PC-9 (cell line): ENCODE data around the gene PPP2R2C. TPM values are rescaled to one million over a fixed set of nuclear protein-coding genes. Genes with fewer than 3 reads are reported as not detected.

Source experiments
- BruUV-seq: library from RNA; stranded (reverse); fragments of 400-500 nt; replicated peaks from 2 replicates; lab custom pipeline; 2021; lab: Mats Ljungman, UMichigan
- CTCF ChIA-PET: fragments of 300-600 bp; sonication (Branson Sonifier 250); formaldehyde crosslinking; loops from one replicate; lab custom pipeline; 2022; ENCODE audit warnings: antibody characterized with exemption; lab: Charles Lee
- POLR2A ChIA-PET: fragments of 300-600 bp; sonication (Branson Sonifier 250); formaldehyde crosslinking; loops from one replicate; lab custom pipeline; 2022; ENCODE audit warnings: antibody characterized with exemption; ENCODE audit not compliant: unreplicated experiment; lab: Charles Lee
- DNase-seq, 2 experiments: peaks; one replicate each; pipeline versions ENCODE4 v3.0.0 to v3.0.0-alpha.2; 2015 to 2022; ENCODE audit warnings: mixed read lengths in 1 of 2
- H2AFZ ChIP-seq: fragments of 200-600 bp; sonication (generic); 2 replicates; pipeline ENCODE4 v1.8.1; 2017; ENCODE audit warnings: antibody characterized with exemption
- H3F3A ChIP-seq: fragments of 200-600 bp; sonication (generic); 2 replicates; pipeline ENCODE4 v1.8.1; 2017; ENCODE audit warnings: antibody characterized with exemption, mild to moderate bottlenecking, low read depth; ENCODE audit not compliant: insufficient read depth
- H3K27ac ChIP-seq: fragments of 200-600 bp; sonication (generic); 2 replicates; pipeline ENCODE4 v1.6.1; 2016; ENCODE audit warnings: mixed run types
- H3K27me3 ChIP-seq: fragments of 200-600 bp; sonication (generic); 2 replicates; pipeline ENCODE4 v1.6.1; 2016; ENCODE audit warnings: low read depth, mixed run types; ENCODE audit not compliant: insufficient read depth
- H3K36me3 ChIP-seq: fragments of 200-600 bp; sonication (generic); 2 replicates; pipeline ENCODE4 v1.6.1; 2016; ENCODE audit warnings: low read depth, mixed run types
- H3K4me1 ChIP-seq: fragments of 200-600 bp; sonication (generic); replicated peaks from 2 replicates; pipeline ENCODE4 v1.6.1; 2016; ENCODE audit warnings: mixed run types; ENCODE audit not compliant: insufficient read depth
- H3K4me2 ChIP-seq: fragments of 200-600 bp; sonication (generic); 2 replicates; pipeline ENCODE4 v1.6.1; 2017; ENCODE audit warnings: mixed run types
- H3K4me3 ChIP-seq: fragments of 200-600 bp; sonication (generic); 2 replicates; pipeline ENCODE4 v1.6.1; 2016; ENCODE audit warnings: mixed run types
- H3K79me2 ChIP-seq: fragments of 200-600 bp; sonication (generic); 2 replicates; pipeline ENCODE4 v1.6.1; 2017; ENCODE audit warnings: low read depth, mixed run types
- H3K9me2 ChIP-seq: fragments of 200-600 bp; sonication (generic); 2 replicates; pipeline ENCODE4 v1.8.1; 2017; ENCODE audit warnings: mild to moderate bottlenecking; ENCODE audit not compliant: insufficient read depth
- H3K9me3 ChIP-seq: fragments of 200-600 bp; sonication (generic); 2 replicates; pipeline ENCODE4 v1.8.1; 2016; ENCODE audit warnings: low read depth; ENCODE audit not compliant: insufficient read depth
- H4K20me1 ChIP-seq: fragments of 200-600 bp; sonication (generic); 2 replicates; pipeline ENCODE4 v1.8.1; 2017; ENCODE audit not compliant: insufficient read depth
- CTCF ChIP-seq: fragments of 200-600 bp; sonication (generic); conservative IDR thresholded peaks from 2 replicates; pipeline ENCODE4 v1.6.1; 2017; ENCODE audit warnings: mixed run types, antibody characterized with exemption, mild to moderate bottlenecking, moderate library complexity
- EZH2 ChIP-seq: fragments of 200-600 bp; sonication (generic); IDR thresholded peaks from 2 replicates; pipeline ENCODE4 v1.8.0; 2017; ENCODE audit warnings: antibody characterized with exemption, low read depth
- intact Hi-C: fragments of 100-400 bp; cut with micrococcal nuclease; formaldehyde crosslinking; loops from one replicate; pipeline ENCODE4 v1.10.0; 2022; ENCODE audit not compliant: unreplicated experiment
- total RNA-seq: library from RNA; stranded (reverse); gene quantifications from 2 replicates; pipeline ENCODE4 v1.2.3, GENCODE V29; 2021

Gene PPP2R2C
- total RNA-seq, 1 experiment from 2014 or later, result 40.9 TPM

- H3K27ac ChIP-seq, result no peak overlapping the region
- intact Hi-C loops, result no loop called here
- no peaks in the 10 kb centered on the region for H4K20me1 ChIP-seq
- no peaks in the 10 kb centered on the region for H3K27me3 ChIP-seq
- no peaks in the 10 kb centered on the region for H3K9me3 ChIP-seq
- no peaks in the 10 kb centered on the region for H3K4me1 ChIP-seq
- no peak for DNase-seq
- H3K4me2 ChIP-seq, result no peak overlapping the region
- TF ChIP-seq EZH2 (no peak), CTCF (0 out of 2 replicates have a peak, but pooled peaks have one; percentile 13)
- H3F3A ChIP-seq, result no peaks in the 10 kb centered on the region
- no peaks in the 10 kb centered on the region for H3K79me2 ChIP-seq
- no peaks in the 10 kb centered on the region for H3K36me3 ChIP-seq
- CTCF ChIA-PET, result no interaction called here
- no peak overlapping the region for H2AFZ ChIP-seq
- POLR2A ChIA-PET, result no interaction called here
- no TSS peak for BruUV-seq
- H3K4me3 ChIP-seq, result no peak overlapping the region
- no peaks in the 10 kb centered on the region for H3K9me2 ChIP-seq
Measured at GRCh38 chr4:6402566-6403399, 69.6 kb downstream of the PPP2R2C start.

GRCh38 chr4:6401797-6402196 is 70.6 kb downstream of the PPP2R2C start:
- CTCF ChIA-PET, result no interaction called here
- intact Hi-C loops, result no loop called here
- no peaks in the 10 kb centered on the region for H3K36me3 ChIP-seq
- no TSS peak for BruUV-seq
- no peaks in the 10 kb centered on the region for H4K20me1 ChIP-seq
- no peaks in the 10 kb centered on the region for H3K27me3 ChIP-seq
- H3K79me2 ChIP-seq, result no peaks in the 10 kb centered on the region
- H3K4me1 ChIP-seq, result no peaks in the 10 kb centered on the region
- no peak overlapping the region for H3K27ac ChIP-seq
- H3K4me3 ChIP-seq, result no peak overlapping the region
- POLR2A ChIA-PET, result no interaction called here
- no peak overlapping the region for H3K4me2 ChIP-seq
- H3K9me2 ChIP-seq, result no peaks in the 10 kb centered on the region
- no peaks in the 10 kb centered on the region for H3K9me3 ChIP-seq
- no peaks in the 10 kb centered on the region for H3F3A ChIP-seq
- no peak for TF ChIP-seq CTCF
- TF ChIP-seq EZH2, result no peak
- no peak overlapping the region for H2AFZ ChIP-seq
- DNase-seq, result no peak

GRCh38 chr4:6396696-6397236 is 75.6 kb downstream of the PPP2R2C start:
- peaks cover 11% of the 10 kb centered on the region for H3K4me1 ChIP-seq
- H3K4me2 ChIP-seq, result no peak overlapping the region
- H3K27ac ChIP-seq, result no peak overlapping the region
- H3K4me3 ChIP-seq, result no peak overlapping the region
- ChIA-PET CTCF (interaction anchor here (0.7 kb wide), 1 partner anchor 36 kb away, joined by 4 read pairs; no protein-coding TSS in a partner anchor), POLR2A (no interaction called here)
- no peak for TF ChIP-seq EZH2
- no peak for TF ChIP-seq CTCF
- no peak for DNase-seq
- no peaks in the 10 kb centered on the region for H3K36me3 ChIP-seq
- no peaks in the 10 kb centered on the region for H3K79me2 ChIP-seq
- no peaks in the 10 kb centered on the region for H3K27me3 ChIP-seq
- H3K9me2 ChIP-seq, result no peaks in the 10 kb centered on the region
- intact Hi-C loops, result no loop called here
- no peaks in the 10 kb centered on the region for H4K20me1 ChIP-seq
- no peak overlapping the region for H2AFZ ChIP-seq
- H3K9me3 ChIP-seq, result no peaks in the 10 kb centered on the region
- H3F3A ChIP-seq, result peaks cover 1% of the 10 kb centered on the region; the same call in 1 of the 2 replicates
- BruUV-seq, result no TSS peak
